Activated gamma-delta T cell (primary cell): ENCODE data around the gene TICRR.
A peak's percentile ranks its signal among the peaks of the same experiment; 100 is the strongest.

Source experiments
- DNase-seq: peaks from one replicate; lab custom pipeline; 2025; lab: John Stamatoyannopoulos, UW

Gene TICRR

GRCh38 chr15:89654847-89655805 lies 79.9 kb downstream of the TICRR start, which contains the start of gene KIF7:
TSS of gene KIF7 (minus strand) at chr15:89655467. CDS start at chr15:89652930, 2,537 bp downstream.
- peak; percentile 21 for DNase-seq

GRCh38 chr15:89656116-89656815 lies 81.0 kb downstream of the TICRR start:
- no peak for DNase-seq

- no peak for DNase-seq
Measured at GRCh38 chr15:89657686-89658200, 82.5 kb downstream of the TICRR start.

GRCh38 chr15:89659295-89659694 lies 84.0 kb downstream of the TICRR start:
- DNase-seq, result no peak

GRCh38 chr15:89660556-89660955 lies 85.3 kb downstream of the TICRR start:
- no peak for DNase-seq

GRCh38 chr15:89662893-89663626 lies 87.8 kb downstream of the TICRR start:
- no peak for DNase-seq

- no peak for DNase-seq
Measured at GRCh38 chr15:89664441-89665350, 89.4 kb downstream of the TICRR start.

GRCh38 chr15:89665449-89666181 lies 90.3 kb downstream of the TICRR start:
- DNase-seq, result no peak

- no peak for DNase-seq
Measured at GRCh38 chr15:89666184-89666857, 91.1 kb downstream of the TICRR start.

GRCh38 chr15:89666858-89667705 lies 91.8 kb downstream of the TICRR start:
- no peak for DNase-seq

GRCh38 chr15:89667706-89667960 lies 92.4 kb downstream of the TICRR start:
- DNase-seq, result no peak

GRCh38 chr15:89668171-89668570 lies 92.9 kb downstream of the TICRR start:
- no peak for DNase-seq

- no peak for DNase-seq
Measured at GRCh38 chr15:89669309-89669865, 94.1 kb downstream of the TICRR start.

GRCh38 chr15:89669941-89670340 lies 94.7 kb downstream of the TICRR start:
- no peak for DNase-seq

GRCh38 chr15:89670971-89671560 lies 95.8 kb downstream of the TICRR start:
- DNase-seq, result no peak

- DNase-seq, result no peak
Measured at GRCh38 chr15:89671687-89672086, 96.4 kb downstream of the TICRR start.

GRCh38 chr15:89672221-89673164 lies 97.2 kb downstream of the TICRR start:
- DNase-seq, result no peak
